K562 (cell line): ENCODE measurements around the gene FRRS1L. TPM values are rescaled to one million over a fixed set of nuclear protein-coding genes. Genes with fewer than 3 reads are reported as not detected.
A peak's percentile ranks its signal among the peaks of the same experiment; 100 is the strongest.

Experiments
- ATAC-seq: fragments of 200-7000 bp; cut with Tn5 transposase; 3 replicates; pipeline ENCODE4 v1.9.1; 2020; ENCODE audit warnings: moderate library complexity
- BruUV-seq: library from RNA; stranded (reverse); fragments of 400-500 nt; replicated peaks from 2 replicates; lab custom pipeline; 2021; lab: Mats Ljungman, UMichigan
- CTCF ChIA-PET: fragments of 300-600 bp; formaldehyde crosslinking; extraction: SDS; loops from one replicate; lab custom pipeline; 2021; ENCODE audit warnings: low intra/inter-chr PET ratio; lab: Yijun Ruan, JAX
- POLR2A ChIA-PET: fragments of 300-600, 350-650 bp; sonication (Branson Sonifier 250); formaldehyde crosslinking; extraction: SDS; loops from one replicate; lab custom pipeline; 2021; ENCODE audit warnings: antibody characterized with exemption, inconsistent platforms; lab: Yijun Ruan, JAX
- DNase-seq, 4 experiments: peaks; one replicate each; pipeline versions ENCODE4 v3.0.0 to v3.0.0-alpha.2; 2011 to 2018; ENCODE audit warnings: low spot score in 3 of 4, mixed read lengths in 3 of 4; ENCODE audit errors: extremely low read depth in 1 of 4
- FAIRE-seq: peaks from 2 replicates; lab custom pipeline; 2011; peaks lifted over from hg19 to GRCh38; lab: Jason Lieb, UNC
- H2AFZ ChIP-seq: 2 replicates; pipeline ENCODE4 v1.6.0; 2011; ENCODE audit warnings: low read depth, low read length, control low read depth, inconsistent platforms
- H3K27ac ChIP-seq: fragments of 200-600 bp; 3 replicates; pipeline ENCODE4 v1.8.0; 2011; ENCODE audit warnings: low read depth, mild to moderate bottlenecking, control low read depth, inconsistent platforms, low read length, moderate library complexity, mixed read lengths; ENCODE audit errors: extremely low read depth
- H3K27me3 ChIP-seq, 2 experiments: fragments of 300-600 bp in 1 of 2; 2 replicates in 1 of 2; 3 replicates in 1 of 2; pipeline versions ENCODE4 v1.6.0 to v1.8.0; 2011; ENCODE audit warnings: inconsistent platforms in 2 of 2, low read length in 2 of 2, mild to moderate bottlenecking in 1 of 2, mixed read lengths in 1 of 2, moderate library complexity in 1 of 2; ENCODE audit not compliant: control insufficient read depth in 2 of 2, insufficient read depth in 2 of 2
- H3K36me3 ChIP-seq: fragments of 300-600 bp; 3 replicates; pipeline ENCODE4 v1.8.0; 2011; ENCODE audit warnings: mild to moderate bottlenecking, low read length, inconsistent platforms; ENCODE audit not compliant: control insufficient read depth, insufficient read depth
- H3K4me1 ChIP-seq, 2 experiments: fragments of 200-600 bp in 1 of 2; replicated peaks in 1 of 2; 2 replicates in 1 of 2; 3 replicates in 1 of 2; pipeline versions ENCODE4 v1.5.1 to v1.8.0; 2011; ENCODE audit warnings: inconsistent platforms in 2 of 2, low read length in 2 of 2, mild to moderate bottlenecking in 1 of 2, mixed read lengths in 1 of 2, moderate library complexity in 1 of 2; ENCODE audit not compliant: control insufficient read depth in 2 of 2, insufficient read depth in 2 of 2
- H3K4me2 ChIP-seq: 2 replicates; pipeline ENCODE4 v1.6.1; 2011; ENCODE audit warnings: low read length, control low read depth, inconsistent platforms, mixed read lengths; ENCODE audit not compliant: insufficient read depth
- H3K4me3 ChIP-seq: fragments of 200-600 bp; sonication (generic), shearing (Covaris generic); 2 replicates; pipeline ENCODE4 v1.5.1; 2016; ENCODE audit warnings: control low read depth, inconsistent platforms
- H3K79me2 ChIP-seq: fragments of 200-600 bp; 3 replicates; pipeline ENCODE4 v1.8.0; 2011; ENCODE audit warnings: low read length, inconsistent platforms; ENCODE audit not compliant: control insufficient read depth, insufficient read depth
- H3K9ac ChIP-seq, 2 experiments: 2 replicates each; pipeline versions ENCODE4 v1.6.0 to v1.6.1; 2011; ENCODE audit warnings: low read depth in 2 of 2, low read length in 2 of 2, control low read depth in 1 of 2, inconsistent platforms in 1 of 2, mild to moderate bottlenecking in 1 of 2, mixed read lengths in 1 of 2; ENCODE audit not compliant: insufficient read depth in 1 of 2
- H3K9me1 ChIP-seq: one replicate; pipeline ENCODE4 v1.6.0; 2011; ENCODE audit warnings: inconsistent platforms, mild to moderate bottlenecking, low read length, moderate library complexity; ENCODE audit not compliant: control insufficient read depth, insufficient read depth
- H3K9me3 ChIP-seq: replicated peaks from 2 replicates; pipeline ENCODE4 v1.5.1; 2011; ENCODE audit warnings: low read depth, low read length, inconsistent platforms; ENCODE audit not compliant: control insufficient read depth, insufficient read depth
- H4K20me1 ChIP-seq: replicated peaks from 2 replicates; pipeline ENCODE4 v1.6.1; 2011; ENCODE audit warnings: low read length, inconsistent platforms, mixed read lengths; ENCODE audit not compliant: control insufficient read depth, insufficient read depth
- BRD9 ChIP-seq: fragments of 450-650 bp; IDR thresholded peaks from 2 replicates; pipeline ENCODE4 v1.6.1; 2018; ENCODE audit warnings: low read depth; ENCODE audit not compliant: partially characterized antibody
- CSDE1 ChIP-seq, 2 experiments: fragments of 450-650 bp; IDR thresholded peaks; 2 replicates each; pipeline ENCODE4 v1.6.1; 2016; ENCODE audit warnings: mild to moderate bottlenecking in 1 of 2
- FOS ChIP-seq: IDR thresholded peaks from 3 replicates; pipeline ENCODE4 v1.6.1; 2011; ENCODE audit not compliant: insufficient read length; ENCODE audit errors: extremely low read depth
- MXI1 ChIP-seq: IDR thresholded peaks from 2 replicates; pipeline ENCODE4 v1.6.1; 2011; ENCODE audit warnings: low read depth, mild to moderate bottlenecking, improper control_type of control experiment, low read length
- NRF1 ChIP-seq, 2 experiments: fragments of 450-650 bp; IDR thresholded peaks in 1 of 2; conservative IDR thresholded peaks in 1 of 2; 2 replicates each; pipeline ENCODE4 v1.6.1; 2014; ENCODE audit warnings: mild to moderate bottlenecking in 2 of 2
- RB1 ChIP-seq: fragments of 450-650 bp; IDR thresholded peaks from 2 replicates; pipeline ENCODE4 v1.6.1; 2017; ENCODE audit warnings: low read depth, mild to moderate bottlenecking
- SLC30A9 ChIP-seq: fragments of 250-450 bp; sonication (Bioruptor Pico); IDR thresholded peaks from 2 replicates; pipeline ENCODE4 v1.8.0; 2022; ENCODE audit warnings: mild to moderate bottlenecking, moderate library complexity
- SMARCE1 ChIP-seq: fragments of 450-650 bp; IDR thresholded peaks from 2 replicates; pipeline ENCODE4 v1.7.1; 2016; ENCODE audit warnings: mild to moderate bottlenecking
- STAT5B ChIP-seq: fragments of 250-450 bp; sonication (Bioruptor Pico); IDR thresholded peaks from 2 replicates; pipeline ENCODE4 v1.8.0; 2021; ENCODE audit warnings: mild to moderate bottlenecking, inconsistent platforms
- XRCC5 ChIP-seq: fragments of 200-400 bp; formaldehyde crosslinking; IDR thresholded peaks from 2 replicates; pipeline ENCODE4 v1.6.1; 2017; ENCODE audit warnings: low read depth, mild to moderate bottlenecking, low read length
- ZBTB7A ChIP-seq: IDR thresholded peaks from 2 replicates; pipeline ENCODE4 v1.6.1; 2011; ENCODE audit warnings: low read depth, mild to moderate bottlenecking, low read length, moderate library complexity, borderline replicate concordance; ENCODE audit not compliant: control insufficient read depth
- ZNF12 ChIP-seq: sonication (generic); formaldehyde crosslinking; IDR thresholded peaks from 2 replicates; pipeline ENCODE4 v1.4.0; 2020; ENCODE audit warnings: mild to moderate bottlenecking, missing genetic modification reagents
- ZNF23 ChIP-seq: fragments of 250-450 bp; sonication (Bioruptor Pico); IDR thresholded peaks from 2 replicates; pipeline ENCODE4 v1.4.0; 2020; ENCODE audit warnings: mild to moderate bottlenecking
- WGBS: fragments of 100-300 bp; shearing (Covaris generic); methylation state at CpG from one replicate; pipeline ENCODE4 v1.1.6; 2016; ENCODE audit warnings: low coverage, mixed read lengths; ENCODE audit not compliant: insufficient coverage; ENCODE audit errors: missing lambda C conversion rate; 5-methylcytosine and 5-hydroxymethylcytosine counted together
- in situ Hi-C: fragments of 300-500 bp; cut with MboI; formaldehyde crosslinking; loops from 4 replicates; pipeline ENCODE4 v1.15.0; 2018; ENCODE audit warnings: inconsistent platforms, mixed read lengths
- intact Hi-C: fragments of 100-400 bp; cut with micrococcal nuclease; formaldehyde crosslinking; loops from 2 replicates; pipeline ENCODE4 v1.14.2; 2022
- polyA plus RNA-seq, 8 experiments: library from polyadenylated mRNA; depleted of rRNA in 4 of 8; stranded (reverse) in 5 of 8; unstranded in 3 of 8; fragments of >200 nt; fragmentation: Nextera tagmentation in 2 of 8; fragmentation: Illumina TruSeq in 1 of 8; extraction: Ambion mirVana in 2 of 8; extraction: Trizol in 1 of 8; gene quantifications; 2 replicates each; pipeline versions ENCODE4 v1.2.1 to v1.2.3, GENCODE V29; 2011 to 2014; ENCODE audit warnings: inconsistent platforms in 1 of 8, missing spikeins in 1 of 8
- total RNA-seq, 7 experiments: library from RNA; depleted of rRNA in 6 of 7; stranded (reverse); fragments of >200 nt in 6 of 7; fragmentation: Illumina TruSeq in 2 of 7; extraction: Trizol in 2 of 7; gene quantifications; 2 replicates each; pipeline versions ENCODE4 v1.2.1 to v1.2.3, GENCODE V29; 2011 to 2021; ENCODE audit warnings: low replicate concordance in 1 of 7
- TF ChIP-seq, protein P1 (sequence below): fragments of 450-650 bp; IDR thresholded peaks from 2 replicates; pipeline ENCODE4 v1.6.1; 2017; ENCODE audit warnings: antibody characterized with exemption, mild to moderate bottlenecking

The FRRS1L gene
- total and polyA plus RNA-seq, 9 of the 15 experiments (the other 6 are each of a cell fraction or from before 2014, with no cell fraction given) = under 0.01 to 0.04 (median 0.03) TPM; not detected in 5

DNA sequence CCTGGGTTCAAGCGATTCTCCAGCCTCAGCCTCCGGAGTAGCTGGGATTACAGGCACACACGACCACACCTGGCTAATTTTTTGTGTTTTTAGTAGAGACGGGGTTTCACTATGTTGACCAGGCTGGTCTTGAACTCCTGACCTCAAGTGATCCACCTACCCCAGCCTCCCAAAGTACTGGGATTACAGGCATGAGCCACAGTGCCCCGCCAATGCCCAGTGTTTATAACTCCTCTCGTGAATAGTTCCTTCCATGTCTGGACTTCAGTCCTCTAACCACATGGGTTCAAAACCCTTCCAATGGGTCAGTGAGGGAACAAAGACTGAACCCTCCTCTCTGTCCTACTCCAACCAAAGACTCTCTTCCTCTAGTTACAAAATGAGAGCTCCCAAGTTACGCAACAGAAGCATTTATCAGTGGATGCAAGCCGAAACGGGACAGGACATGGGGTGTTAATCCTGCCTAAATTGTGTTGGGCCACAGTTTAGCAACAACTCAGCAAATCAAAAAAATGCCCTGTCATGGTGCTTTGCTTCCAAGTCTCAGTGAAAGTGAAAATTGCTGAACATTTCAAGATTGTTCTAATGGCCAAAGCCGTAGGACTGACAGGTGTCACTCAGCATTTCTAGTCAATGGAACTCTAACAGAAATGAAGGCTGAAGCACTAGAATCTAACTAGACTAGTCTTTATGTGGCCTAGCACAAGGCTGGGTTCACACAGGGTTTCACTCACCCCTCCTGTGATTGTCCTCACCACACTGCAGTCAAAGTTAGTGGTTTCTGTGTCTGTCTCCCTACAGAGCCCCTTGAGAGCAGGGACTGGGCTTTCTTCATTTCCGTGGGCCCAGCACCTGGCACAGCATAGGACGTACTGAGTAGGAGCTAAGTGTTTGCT lies 44.1 kb downstream of the FRRS1L start (continued):
- TF ChIP-seq MXI1 (no peak), ZNF12 (no peak)

DNA sequence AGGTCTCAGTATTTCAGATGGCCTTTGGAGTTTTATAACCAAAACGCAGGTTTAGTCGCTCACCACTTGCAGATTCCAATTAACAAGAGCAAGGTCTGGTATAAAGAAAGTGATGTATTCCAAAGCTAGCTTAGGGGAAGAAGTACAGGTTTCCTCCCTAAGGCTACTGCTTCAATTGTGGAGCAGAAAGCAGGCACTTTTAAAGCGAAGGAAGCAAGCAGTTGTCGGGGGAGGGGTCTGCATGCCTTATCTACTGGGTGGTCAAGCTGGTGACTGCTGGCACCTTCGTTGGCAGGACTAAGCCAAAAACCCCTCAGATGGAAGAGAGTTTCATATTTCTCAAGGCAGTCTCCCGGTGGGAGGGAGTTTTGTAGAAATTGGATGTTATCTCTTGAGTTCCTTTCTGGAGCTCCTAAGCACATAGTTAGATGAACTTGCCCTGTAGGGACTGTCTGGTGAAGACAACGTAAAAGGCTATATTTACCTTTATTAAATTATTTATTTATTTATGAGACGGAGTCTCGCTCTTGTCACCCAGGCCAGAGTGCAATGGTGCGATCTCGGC lies 45.7 kb downstream of the FRRS1L start:
- no peak for ATAC-seq
- peaks cover 33 to 50% of the 10 kb centered on the region in 2 experiments for H3K4me1 ChIP-seq
- in situ Hi-C loops (no loop called here), intact Hi-C loops (no loop called here)
- TF ChIP-seq STAT5B (CRISPR knock-in tag) = no peak
- TF ChIP-seq SLC30A9 (CRISPR knock-in tag) = no peak
- TF ChIP-seq ZNF23 (CRISPR knock-in tag) = no peak
- TF ChIP-seq NRF1 (conservative IDR thresholded peaks at IDR 0.05 in 1 of 2, IDR thresholded peaks at IDR 0.05 in 1 of 2) = no peak
- no peak for TF ChIP-seq FOS
- 0 out of 4 replicates have a peak, but pooled peaks of 1 of the 2 experiments have one; percentile 27 for TF ChIP-seq CSDE1 (IDR thresholded peaks at IDR 0.05)
- TF ChIP-seq BRD9 = peak; percentile 17
- TF ChIP-seq, protein P1, sequence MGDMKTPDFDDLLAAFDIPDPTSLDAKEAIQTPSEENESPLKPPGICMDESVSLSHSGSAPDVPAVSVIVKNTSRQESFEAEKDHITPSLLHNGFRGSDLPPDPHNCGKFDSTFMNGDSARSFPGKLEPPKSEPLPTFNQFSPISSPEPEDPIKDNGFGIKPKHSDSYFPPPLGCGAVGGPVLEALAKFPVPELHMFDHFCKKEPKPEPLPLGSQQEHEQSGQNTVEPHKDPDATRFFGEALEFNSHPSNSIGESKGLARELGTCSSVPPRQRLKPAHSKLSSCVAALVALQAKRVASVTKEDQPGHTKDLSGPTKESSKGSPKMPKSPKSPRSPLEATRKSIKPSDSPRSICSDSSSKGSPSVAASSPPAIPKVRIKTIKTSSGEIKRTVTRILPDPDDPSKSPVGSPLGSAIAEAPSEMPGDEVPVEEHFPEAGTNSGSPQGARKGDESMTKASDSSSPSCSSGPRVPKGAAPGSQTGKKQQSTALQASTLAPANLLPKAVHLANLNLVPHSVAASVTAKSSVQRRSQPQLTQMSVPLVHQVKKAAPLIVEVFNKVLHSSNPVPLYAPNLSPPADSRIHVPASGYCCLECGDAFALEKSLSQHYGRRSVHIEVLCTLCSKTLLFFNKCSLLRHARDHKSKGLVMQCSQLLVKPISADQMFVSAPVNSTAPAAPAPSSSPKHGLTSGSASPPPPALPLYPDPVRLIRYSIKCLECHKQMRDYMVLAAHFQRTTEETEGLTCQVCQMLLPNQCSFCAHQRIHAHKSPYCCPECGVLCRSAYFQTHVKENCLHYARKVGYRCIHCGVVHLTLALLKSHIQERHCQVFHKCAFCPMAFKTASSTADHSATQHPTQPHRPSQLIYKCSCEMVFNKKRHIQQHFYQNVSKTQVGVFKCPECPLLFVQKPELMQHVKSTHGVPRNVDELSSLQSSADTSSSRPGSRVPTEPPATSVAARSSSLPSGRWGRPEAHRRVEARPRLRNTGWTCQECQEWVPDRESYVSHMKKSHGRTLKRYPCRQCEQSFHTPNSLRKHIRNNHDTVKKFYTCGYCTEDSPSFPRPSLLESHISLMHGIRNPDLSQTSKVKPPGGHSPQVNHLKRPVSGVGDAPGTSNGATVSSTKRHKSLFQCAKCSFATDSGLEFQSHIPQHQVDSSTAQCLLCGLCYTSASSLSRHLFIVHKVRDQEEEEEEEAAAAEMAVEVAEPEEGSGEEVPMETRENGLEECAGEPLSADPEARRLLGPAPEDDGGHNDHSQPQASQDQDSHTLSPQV = peak; percentile 45; the same call in 1 of the 2 replicates
- TF ChIP-seq XRCC5 = no peak
- no peak for TF ChIP-seq RB1
- peak; percentile 23; the same call in 1 of the 2 replicates for TF ChIP-seq ZBTB7A
- peak; percentile 21; the same call in 1 of the 2 replicates for TF ChIP-seq SMARCE1
- peaks cover 14% of the 10 kb centered on the region for H3K36me3 ChIP-seq
- 29% methylated on average over 11 of the region's 11 CpGs for WGBS
- peak overlapping the region; percentile 87 for H3K27ac ChIP-seq
- H3K4me3 ChIP-seq = no peak overlapping the region
- H3K9me3 ChIP-seq = no peaks in the 10 kb centered on the region
- POLR2A ChIA-PET = interaction anchor here (0.8 to 5.9 kb wide), 2 partner anchors 13 to 14 kb away, joined by 3 to 48 read pairs; no protein-coding TSS in a partner anchor
- peak overlapping the region; percentile 82 to 83; a peak in 3 of 4 replicates for H3K9ac ChIP-seq
- DNase-seq = peak in 1 of 4 experiments; percentile 62
- no peak for FAIRE-seq
- H3K4me2 ChIP-seq = peak overlapping the region; percentile 77
- BruUV-seq = no TSS peak
- peaks cover 37% of the 10 kb centered on the region for H3K79me2 ChIP-seq
- peaks cover 16% of the 10 kb centered on the region; the same call in 1 of the 2 replicates for H4K20me1 ChIP-seq
- no peaks in the 10 kb centered on the region for H3K9me1 ChIP-seq
- CTCF ChIA-PET = no interaction called here
- no peaks in the 10 kb centered on the region for H3K27me3 ChIP-seq
- H2AFZ ChIP-seq = peak overlapping the region; percentile 99
